Measurements from ENCODE around the gene ARID2.

The ARID2 gene

DNA sequence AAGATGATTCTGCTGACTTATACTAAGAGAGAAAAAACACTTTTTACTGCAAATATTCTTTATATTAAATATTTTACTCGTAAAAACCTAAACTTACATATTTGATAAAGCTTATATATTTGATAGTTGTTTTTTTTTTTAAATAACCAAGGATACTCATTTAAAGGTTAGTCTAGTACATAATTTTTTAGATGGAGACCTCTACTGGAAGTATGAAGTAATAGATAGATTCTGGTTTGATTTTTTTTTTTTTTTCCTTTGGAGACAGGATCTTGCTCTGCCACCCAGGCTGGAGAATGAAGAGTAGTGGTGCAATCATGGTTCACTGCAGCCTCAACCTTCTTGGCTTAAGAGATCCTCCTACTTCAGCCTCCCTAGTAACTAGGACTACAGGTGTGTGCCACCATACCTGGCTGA is 16.4 kb downstream of the ARID2 start:
- H3K4me2 ChIP-seq (ENCODE audit: low read depth, low read length, poor library complexity, severe bottlenecking) = no peak overlapping the region
- H3K4me3 ChIP-seq (ENCODE audit: insufficient read depth, low read length, poor library complexity, severe bottlenecking) = no peak overlapping the region
- H3K9me3 ChIP-seq (ENCODE audit: insufficient read depth, low read length) = no peaks in the 10 kb centered on the region
- no peak overlapping the region for H3K9ac ChIP-seq (ENCODE audit: low read length)
- H3F3A ChIP-seq (ENCODE audit: insufficient read depth) = 0 out of 2 replicates have a peak, but pooled peaks cover 3% of the 10 kb centered on the region
- no peak overlapping the region for H2AFZ ChIP-seq (ENCODE audit: low read depth, low read length, severe bottlenecking)
- peaks cover 3% of the 10 kb centered on the region; the same call in 1 of the 2 replicates for H4K20me1 ChIP-seq (ENCODE audit: low read depth, low read length)
- no peak for TF ChIP-seq EZH2phosphoT487 (conservative IDR thresholded peaks at IDR 0.05; ENCODE audit: low read length)
- TF ChIP-seq, protein P1, sequence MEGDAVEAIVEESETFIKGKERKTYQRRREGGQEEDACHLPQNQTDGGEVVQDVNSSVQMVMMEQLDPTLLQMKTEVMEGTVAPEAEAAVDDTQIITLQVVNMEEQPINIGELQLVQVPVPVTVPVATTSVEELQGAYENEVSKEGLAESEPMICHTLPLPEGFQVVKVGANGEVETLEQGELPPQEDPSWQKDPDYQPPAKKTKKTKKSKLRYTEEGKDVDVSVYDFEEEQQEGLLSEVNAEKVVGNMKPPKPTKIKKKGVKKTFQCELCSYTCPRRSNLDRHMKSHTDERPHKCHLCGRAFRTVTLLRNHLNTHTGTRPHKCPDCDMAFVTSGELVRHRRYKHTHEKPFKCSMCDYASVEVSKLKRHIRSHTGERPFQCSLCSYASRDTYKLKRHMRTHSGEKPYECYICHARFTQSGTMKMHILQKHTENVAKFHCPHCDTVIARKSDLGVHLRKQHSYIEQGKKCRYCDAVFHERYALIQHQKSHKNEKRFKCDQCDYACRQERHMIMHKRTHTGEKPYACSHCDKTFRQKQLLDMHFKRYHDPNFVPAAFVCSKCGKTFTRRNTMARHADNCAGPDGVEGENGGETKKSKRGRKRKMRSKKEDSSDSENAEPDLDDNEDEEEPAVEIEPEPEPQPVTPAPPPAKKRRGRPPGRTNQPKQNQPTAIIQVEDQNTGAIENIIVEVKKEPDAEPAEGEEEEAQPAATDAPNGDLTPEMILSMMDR (IDR thresholded peaks at IDR 0.05; ENCODE audit: insufficient read depth, low read length, poor library complexity, severe bottlenecking) = no peak
- H3K36me3 ChIP-seq (ENCODE audit: low read length) = peaks cover 14% of the 10 kb centered on the region; the same call in 1 of the 2 replicates
- no peak overlapping the region for H3K27ac ChIP-seq (ENCODE audit: low read depth, low read length)
- H3K9me2 ChIP-seq (replicated peaks; ENCODE audit: insufficient read depth, low read length) = no peaks in the 10 kb centered on the region
- no peaks in the 10 kb centered on the region for H3K27me3 ChIP-seq (ENCODE audit: low read length)
- H3K79me2 ChIP-seq (ENCODE audit: insufficient read depth, low read length) = peaks cover 96% of the 10 kb centered on the region

GRCh38 chr12:45756666-45757065 is 27.2 kb downstream of the ARID2 start:
- TF ChIP-seq, protein P1 (IDR thresholded peaks at IDR 0.05; ENCODE audit: insufficient read depth, low read length, poor library complexity, severe bottlenecking) = no peak
- TF ChIP-seq EZH2phosphoT487 (conservative IDR thresholded peaks at IDR 0.05; ENCODE audit: low read length) = no peak
- Histone ChIP-seq H3K9ac (ENCODE audit: low read length) (no peak overlapping the region), H3K9me2 (replicated peaks; ENCODE audit: insufficient read depth, low read length) (no peaks in the 10 kb centered on the region), H2AFZ (ENCODE audit: low read depth, low read length, severe bottlenecking) (no peak overlapping the region), H3K36me3 (ENCODE audit: low read length) (no peaks in the 10 kb centered on the region), H4K20me1 (ENCODE audit: low read depth, low read length) (0 out of 2 replicates have a peak, but pooled peaks cover 3% of the 10 kb centered on the region), H3K4me3 (ENCODE audit: insufficient read depth, low read length, poor library complexity, severe bottlenecking) (no peak overlapping the region), H3K79me2 (ENCODE audit: insufficient read depth, low read length) (peaks cover 60% of the 10 kb centered on the region), H3F3A (ENCODE audit: insufficient read depth) (0 out of 2 replicates have a peak, but pooled peaks cover 6% of the 10 kb centered on the region), H3K4me2 (ENCODE audit: low read depth, low read length, poor library complexity, severe bottlenecking) (no peak overlapping the region), H3K27me3 (ENCODE audit: low read length) (no peaks in the 10 kb centered on the region), H3K9me3 (ENCODE audit: insufficient read depth, low read length) (no peaks in the 10 kb centered on the region), H3K27ac (ENCODE audit: low read depth, low read length) (no peak overlapping the region)

- Histone ChIP-seq H3K4me3 (ENCODE audit: insufficient read depth, low read length, poor library complexity, severe bottlenecking) (no peak overlapping the region), H2AFZ (ENCODE audit: low read depth, low read length, severe bottlenecking) (no peak overlapping the region), H3K79me2 (ENCODE audit: insufficient read depth, low read length) (peaks cover 59% of the 10 kb centered on the region), H3F3A (ENCODE audit: insufficient read depth) (0 out of 2 replicates have a peak, but pooled peaks cover 6% of the 10 kb centered on the region), H3K36me3 (ENCODE audit: low read length) (no peaks in the 10 kb centered on the region), H3K27me3 (ENCODE audit: low read length) (no peaks in the 10 kb centered on the region), H3K9me2 (replicated peaks; ENCODE audit: insufficient read depth, low read length) (no peaks in the 10 kb centered on the region), H3K9ac (ENCODE audit: low read length) (no peak overlapping the region), H3K4me2 (ENCODE audit: low read depth, low read length, poor library complexity, severe bottlenecking) (no peak overlapping the region), H4K20me1 (ENCODE audit: low read depth, low read length) (0 out of 2 replicates have a peak, but pooled peaks cover 5% of the 10 kb centered on the region), H3K9me3 (ENCODE audit: insufficient read depth, low read length) (no peaks in the 10 kb centered on the region), H3K27ac (ENCODE audit: low read depth, low read length) (no peak overlapping the region)
- TF ChIP-seq, protein P1 (IDR thresholded peaks at IDR 0.05; ENCODE audit: insufficient read depth, low read length, poor library complexity, severe bottlenecking) = no peak
- TF ChIP-seq EZH2phosphoT487 (conservative IDR thresholded peaks at IDR 0.05; ENCODE audit: low read length) = no peak
Observed at GRCh38 chr12:45757172-45757571, 27.7 kb downstream of the ARID2 start.

All from SU-DHL-6 (cell line).